ENCODE data around the gene SOCS1. TPM values are rescaled to one million over a fixed set of nuclear protein-coding genes. Genes with fewer than 3 reads are reported as not detected.

SOCS1 gene
- total RNA-seq, 1 donor from 2014 or later: 2.9 TPM

DNA sequence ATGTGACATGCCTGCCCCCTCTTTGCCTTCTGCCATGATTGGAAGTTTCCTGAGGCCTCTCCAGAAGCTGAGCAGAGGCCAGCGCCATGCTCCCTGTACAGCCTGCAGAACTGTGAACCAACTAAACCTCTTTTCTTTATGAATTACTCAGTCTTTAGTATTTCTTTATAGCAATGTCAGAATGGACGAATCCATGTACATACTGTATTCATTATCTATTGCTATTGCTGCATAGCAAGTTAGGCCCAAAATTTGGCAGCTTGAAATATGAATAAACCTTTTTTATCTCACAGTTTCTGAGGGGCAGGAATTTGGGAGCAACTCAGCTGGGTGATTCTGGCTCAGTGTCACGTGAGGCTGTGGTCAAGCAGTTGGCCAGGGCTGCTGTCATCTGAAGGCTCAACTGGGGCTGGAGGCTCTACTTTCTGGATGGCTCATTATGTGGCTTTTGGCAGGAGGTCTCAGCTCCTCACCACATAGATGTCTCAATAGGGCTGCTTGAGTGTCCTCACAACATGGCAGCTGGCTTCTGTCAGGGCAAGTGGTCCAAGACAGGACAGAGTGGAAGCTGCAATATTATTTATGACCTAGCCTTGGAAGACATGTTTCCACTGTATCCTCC is 40.0 kb downstream of the SOCS1 start:
- Histone ChIP-seq H3K27me3 (ENCODE audit: low read depth) (peaks cover 24% of the 10 kb centered on the region), H3K36me3 (no peaks in the 10 kb centered on the region), H3K9me3 (replicated peaks) (peaks cover 37% of the 10 kb centered on the region), H3K4me1 (no peaks in the 10 kb centered on the region), H3K27ac (replicated peaks) (no peak overlapping the region), H3K4me3 (no peak overlapping the region)
- DNase-seq: no peak
- no peak for TF ChIP-seq CTCF (IDR thresholded peaks at IDR 0.05; ENCODE audit: borderline replicate concordance)
- intact Hi-C loops (cut with micrococcal nuclease): no loop called here

DNA sequence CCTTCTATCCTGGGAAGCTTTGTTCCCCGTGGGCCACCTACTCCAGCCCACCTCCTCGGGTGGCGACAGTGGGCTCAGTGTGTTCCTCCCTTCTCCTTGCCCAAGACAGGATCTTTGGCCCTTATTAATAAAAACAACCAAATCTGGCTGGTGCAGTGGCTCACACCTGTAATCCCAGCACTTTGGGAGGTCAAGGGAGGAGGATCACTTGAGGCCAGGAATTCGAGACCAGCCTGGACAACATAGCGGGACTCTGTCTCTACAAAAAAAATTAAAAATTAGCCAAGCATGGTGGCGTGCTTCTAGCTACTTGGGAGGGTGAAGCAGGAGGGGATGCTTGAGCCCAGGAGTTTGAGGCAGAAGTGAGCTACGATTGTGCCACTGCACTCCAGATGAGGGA is 42.2 kb downstream of the SOCS1 start:
- H3K4me1 ChIP-seq: no peaks in the 10 kb centered on the region
- no peaks in the 10 kb centered on the region for H3K36me3 ChIP-seq
- no peak overlapping the region for H3K27ac ChIP-seq (replicated peaks)
- no peak overlapping the region for H3K4me3 ChIP-seq
- intact Hi-C loops (cut with micrococcal nuclease): no loop called here
- H3K9me3 ChIP-seq (replicated peaks): peaks cover 32% of the 10 kb centered on the region
- DNase-seq: no peak
- H3K27me3 ChIP-seq (ENCODE audit: low read depth): peaks cover 42% of the 10 kb centered on the region
- no peak for TF ChIP-seq CTCF (IDR thresholded peaks at IDR 0.05; ENCODE audit: borderline replicate concordance)

- TF ChIP-seq CTCF (IDR thresholded peaks at IDR 0.05; ENCODE audit: borderline replicate concordance): no peak
Observed at GRCh38 chr16:11213373-11213772, 42.6 kb downstream of the SOCS1 start.

GRCh38 chr16:11212798-11213196 is 43.2 kb downstream of the SOCS1 start:
- intact Hi-C loops (cut with micrococcal nuclease): no loop called here
- no peak overlapping the region for H3K27ac ChIP-seq (replicated peaks)
- H3K9me3 ChIP-seq (replicated peaks): peaks cover 24% of the 10 kb centered on the region
- no peak overlapping the region for H3K4me3 ChIP-seq
- H3K36me3 ChIP-seq: no peaks in the 10 kb centered on the region
- no peak for DNase-seq
- no peak for TF ChIP-seq CTCF (IDR thresholded peaks at IDR 0.05; ENCODE audit: borderline replicate concordance)
- H3K27me3 ChIP-seq (ENCODE audit: low read depth): peaks cover 51% of the 10 kb centered on the region
- no peaks in the 10 kb centered on the region for H3K4me1 ChIP-seq

More at GRCh38 chr16:11213373-11213772, 42.6 kb downstream of the SOCS1 start:
- no peaks in the 10 kb centered on the region for H3K4me1 ChIP-seq
- intact Hi-C loops (cut with micrococcal nuclease): no loop called here
- no peak overlapping the region for H3K4me3 ChIP-seq
- H3K27me3 ChIP-seq (ENCODE audit: low read depth): peaks cover 46% of the 10 kb centered on the region
- H3K36me3 ChIP-seq: no peaks in the 10 kb centered on the region
- no peak overlapping the region for H3K27ac ChIP-seq (replicated peaks)
- peaks cover 28% of the 10 kb centered on the region for H3K9me3 ChIP-seq (replicated peaks)
- no peak for DNase-seq

- H3K9me3 ChIP-seq (replicated peaks): peaks cover 26% of the 10 kb centered on the region
- intact Hi-C loops (cut with micrococcal nuclease): no loop called here
Observed at GRCh38 chr16:11211977-11212797, 43.8 kb downstream of the SOCS1 start.

More at GRCh38 chr16:11211977-11212797, 43.8 kb downstream of the SOCS1 start:
- no peak for TF ChIP-seq CTCF (IDR thresholded peaks at IDR 0.05; ENCODE audit: borderline replicate concordance)
- Histone ChIP-seq H3K27ac (replicated peaks) (no peak overlapping the region), H3K4me3 (no peak overlapping the region), H3K4me1 (no peaks in the 10 kb centered on the region), H3K36me3 (no peaks in the 10 kb centered on the region), H3K27me3 (ENCODE audit: low read depth) (peaks cover 51% of the 10 kb centered on the region)
- DNase-seq: no peak

Measured in left ventricle myocardium inferior (tissue), 1 donor.